Astrocyte of the spinal cord (primary cell): ENCODE measurements around the gene FIG4.
A peak's percentile ranks its signal among the peaks of the same experiment; 100 is the strongest.

Experiments used
- DNase-seq: peaks from one replicate; pipeline ENCODE4 v3.0.0; 2011; ENCODE audit warnings: low read depth, low spot score
- H3K4me3 ChIP-seq: 2 replicates; pipeline ENCODE4 v1.5.1; 2011; ENCODE audit warnings: low read depth, mild to moderate bottlenecking, low read length, moderate library complexity
- in situ Hi-C: cut with HindIII; loops from 2 replicates; pipeline ENCODE4 v1.10.0; 2017; ENCODE audit warnings: low sequenced_read_pairs
- TF ChIP-seq, protein P1 (sequence below): IDR thresholded peaks from 2 replicates; pipeline ENCODE4 v1.5.1; 2012; ENCODE audit warnings: low read depth, mild to moderate bottlenecking, low read length, inconsistent platforms

Gene FIG4

DNA sequence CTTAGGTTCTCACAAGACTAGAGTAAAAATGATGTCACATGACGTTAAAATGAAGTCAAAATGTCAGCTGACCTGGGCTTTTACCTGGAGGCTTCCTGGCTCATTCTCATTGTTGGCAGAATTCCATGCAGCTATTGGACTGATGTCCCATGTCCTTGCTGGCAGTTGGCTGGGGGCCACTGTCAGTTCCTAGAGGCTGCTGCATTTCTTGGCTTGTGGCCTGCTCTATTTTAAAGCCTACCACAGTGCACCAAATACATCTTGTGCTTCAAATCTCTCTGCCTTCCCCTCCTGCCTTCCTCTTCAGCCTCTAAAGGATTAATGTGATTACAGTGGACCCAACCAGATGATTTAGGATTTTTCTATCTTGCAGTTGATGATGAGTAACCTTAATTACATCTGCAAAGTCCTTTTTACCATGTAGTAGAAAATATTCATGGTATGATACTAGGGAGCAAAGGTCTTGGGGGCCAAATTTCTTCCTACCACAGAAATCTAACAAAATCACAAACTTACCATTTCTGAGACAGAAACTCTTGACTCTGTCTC, 81.9 kb downstream of the FIG4 start:
- H3K4me3 ChIP-seq: no peak overlapping the region
- DNase-seq: peak; percentile 45
- in situ Hi-C loops: no loop called here
- TF ChIP-seq, protein P1, sequence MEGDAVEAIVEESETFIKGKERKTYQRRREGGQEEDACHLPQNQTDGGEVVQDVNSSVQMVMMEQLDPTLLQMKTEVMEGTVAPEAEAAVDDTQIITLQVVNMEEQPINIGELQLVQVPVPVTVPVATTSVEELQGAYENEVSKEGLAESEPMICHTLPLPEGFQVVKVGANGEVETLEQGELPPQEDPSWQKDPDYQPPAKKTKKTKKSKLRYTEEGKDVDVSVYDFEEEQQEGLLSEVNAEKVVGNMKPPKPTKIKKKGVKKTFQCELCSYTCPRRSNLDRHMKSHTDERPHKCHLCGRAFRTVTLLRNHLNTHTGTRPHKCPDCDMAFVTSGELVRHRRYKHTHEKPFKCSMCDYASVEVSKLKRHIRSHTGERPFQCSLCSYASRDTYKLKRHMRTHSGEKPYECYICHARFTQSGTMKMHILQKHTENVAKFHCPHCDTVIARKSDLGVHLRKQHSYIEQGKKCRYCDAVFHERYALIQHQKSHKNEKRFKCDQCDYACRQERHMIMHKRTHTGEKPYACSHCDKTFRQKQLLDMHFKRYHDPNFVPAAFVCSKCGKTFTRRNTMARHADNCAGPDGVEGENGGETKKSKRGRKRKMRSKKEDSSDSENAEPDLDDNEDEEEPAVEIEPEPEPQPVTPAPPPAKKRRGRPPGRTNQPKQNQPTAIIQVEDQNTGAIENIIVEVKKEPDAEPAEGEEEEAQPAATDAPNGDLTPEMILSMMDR: no peak

DNA sequence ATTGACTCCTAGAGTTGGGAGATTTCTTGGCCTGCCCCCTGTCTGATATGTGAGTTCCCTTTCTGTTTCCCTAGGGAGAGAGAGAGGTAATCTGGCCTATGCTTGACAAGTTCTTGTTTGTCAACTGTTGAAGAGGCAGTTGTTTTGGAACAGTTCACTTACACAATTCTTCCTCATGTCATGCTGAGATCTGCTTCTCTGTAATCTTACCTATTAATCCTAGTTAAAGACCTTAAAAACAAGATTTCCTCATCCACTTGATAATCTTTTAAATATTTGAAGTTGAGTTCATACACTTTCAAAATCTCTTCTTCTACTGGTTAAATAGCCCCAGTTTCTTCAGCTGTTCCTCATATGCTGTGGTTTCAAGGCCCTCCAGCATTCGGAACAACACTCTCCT, 89.9 kb downstream of the FIG4 start:
- H3K4me3 ChIP-seq: no peak overlapping the region
- DNase-seq: no peak
- TF ChIP-seq, protein P1: no peak
- in situ Hi-C loops: no loop called here

DNA sequence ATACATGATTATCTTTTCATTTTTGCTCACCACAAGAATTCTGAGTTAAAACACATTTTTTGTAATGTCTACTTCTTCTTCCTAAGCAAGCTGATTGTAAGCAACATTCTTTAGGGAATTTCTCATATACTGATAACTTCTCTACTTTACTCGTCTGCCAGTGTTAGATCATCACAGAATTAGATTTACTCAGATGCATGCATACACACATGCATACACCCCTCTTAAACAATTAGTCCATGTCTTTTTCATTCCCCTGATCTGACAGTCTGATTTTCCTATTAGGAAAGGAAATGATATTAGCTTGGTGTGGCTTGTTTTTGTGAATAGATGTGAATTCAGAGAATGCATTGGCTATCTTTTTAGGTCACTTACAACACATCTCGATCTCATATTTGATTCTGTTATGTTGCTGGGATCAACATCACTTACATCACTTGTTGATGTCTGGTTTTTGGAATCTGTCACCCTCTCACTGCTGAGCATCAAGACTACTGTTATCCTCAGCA, 91.4 kb downstream of the FIG4 start:
- H3K4me3 ChIP-seq: no peak overlapping the region
- DNase-seq: no peak
- in situ Hi-C loops: no loop called here
- TF ChIP-seq, protein P1: no peak

DNA sequence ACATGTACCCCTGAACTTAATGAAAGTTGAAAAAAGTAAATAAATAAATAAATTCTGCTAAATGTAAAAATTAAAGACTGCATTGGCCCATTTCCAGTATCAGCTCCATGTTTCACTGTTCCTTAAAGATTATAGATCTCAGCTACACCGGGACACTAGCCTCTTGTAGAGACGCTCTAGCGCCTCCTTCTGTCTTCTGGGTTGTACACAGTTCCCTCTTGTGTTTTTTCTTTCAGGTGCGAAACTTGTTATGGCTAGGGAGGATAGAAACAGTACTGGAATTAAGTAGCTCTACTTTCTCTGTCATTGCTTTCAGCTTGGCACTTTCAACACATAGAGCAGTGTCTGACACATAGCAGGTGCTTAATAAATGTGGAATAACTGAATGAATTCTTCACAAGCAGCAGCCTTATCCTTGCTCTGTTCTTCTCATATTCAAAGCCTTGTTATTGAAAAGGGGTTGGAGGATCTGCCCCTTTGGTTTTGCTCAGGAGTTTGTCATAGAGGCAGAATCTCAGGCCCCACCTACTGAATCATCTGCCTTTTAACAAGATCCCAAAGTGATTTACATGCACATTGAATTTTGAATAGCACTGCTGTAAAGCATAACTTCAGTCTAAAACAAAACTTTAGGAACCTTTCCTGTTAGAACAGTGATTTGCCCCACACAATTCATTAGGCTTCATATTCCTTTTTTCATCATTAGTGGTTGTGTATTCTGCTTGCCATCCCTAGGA, 92.3 kb downstream of the FIG4 start:
- TF ChIP-seq, protein P1: peak; percentile 41
- no peak for DNase-seq
- no peak overlapping the region for H3K4me3 ChIP-seq
- in situ Hi-C loops: no loop called here

DNA sequence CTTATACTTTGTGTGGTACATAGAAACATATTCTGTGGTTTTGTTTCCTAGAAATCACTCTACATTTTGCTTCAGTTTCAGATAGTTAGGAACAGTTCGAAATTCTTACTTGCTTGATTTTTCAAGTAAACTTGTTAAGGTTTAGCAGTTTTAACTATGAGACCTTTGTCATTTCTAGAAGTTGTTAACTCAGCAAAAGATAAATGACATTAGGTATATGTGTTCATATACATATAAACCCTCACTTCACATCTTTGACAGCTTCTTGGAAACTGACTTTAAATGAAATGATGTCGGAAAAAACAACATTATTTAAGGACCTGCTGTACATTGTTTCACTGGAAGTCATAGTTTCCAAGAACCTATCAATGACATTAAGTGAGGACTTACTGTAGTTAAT, 96.2 kb downstream of the FIG4 start:
- TF ChIP-seq, protein P1: no peak
- no peak for DNase-seq
- H3K4me3 ChIP-seq: no peak overlapping the region
- in situ Hi-C loops: no loop called here

DNA sequence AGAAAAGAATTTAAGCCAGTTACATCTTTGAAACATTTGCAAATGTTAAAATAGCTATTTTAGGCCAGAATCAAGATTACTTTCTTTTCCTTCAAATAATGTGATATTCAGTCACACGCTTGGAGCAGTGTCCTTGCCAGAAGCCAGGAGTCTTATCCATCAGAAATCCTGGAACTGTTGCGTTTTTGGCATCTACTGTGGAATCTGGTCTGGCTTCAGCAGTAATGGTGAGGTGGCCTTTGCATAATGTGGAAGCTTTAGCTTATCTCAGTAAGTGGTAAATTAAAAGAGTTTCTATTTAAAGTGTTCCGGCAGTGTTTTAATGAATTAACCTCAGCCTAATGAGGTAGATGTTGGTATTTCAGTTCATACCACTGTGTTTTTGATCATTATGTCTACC, 97.6 kb downstream of the FIG4 start:
- TF ChIP-seq, protein P1: no peak
- in situ Hi-C loops: no loop called here
- no peak for DNase-seq
- H3K4me3 ChIP-seq: no peak overlapping the region
